ENCODE data around the gene LRRC47. TPM values are rescaled to one million over a fixed set of nuclear protein-coding genes. Genes with fewer than 3 reads are reported as not detected.
A peak's percentile ranks its signal among the peaks of the same experiment; 100 is the strongest.

Gene LRRC47
- total RNA-seq, 2 donors from 2014 or later, result 31.9 to 42.7 TPM

GRCh38 chr1:3775490-3776230 is 20.6 kb downstream of the LRRC47 start:
- TF ChIP-seq CTCF (IDR thresholded peaks at IDR 0.05), result peak; percentile 30
- peak overlapping the region in 1 of 2 donors; percentile 7 for H3K9ac ChIP-seq (ENCODE audit: low read depth in 2 of 2, low read length in 2 of 2)
- no peak overlapping the region for H3K27ac ChIP-seq
- intact Hi-C loops (cut with DNase I), result no loop called here
- H3K4me1 ChIP-seq, result peaks cover 11% of the 10 kb centered on the region
- no peaks in the 10 kb centered on the region for H3K27me3 ChIP-seq
- peak; percentile 67 for DNase-seq
- no peaks in the 10 kb centered on the region for H3K9me3 ChIP-seq
- no peak overlapping the region for H3K4me3 ChIP-seq
- no peaks in the 10 kb centered on the region for H3K36me3 ChIP-seq

- Histone ChIP-seq H3K4me3 (no peak overlapping the region), H3K36me3 (no peaks in the 10 kb centered on the region), H3K9ac (ENCODE audit: low read depth in 2 of 2, low read length in 2 of 2) (peak overlapping the region in 1 of 2 donors; percentile 7), H3K27me3 (no peaks in the 10 kb centered on the region), H3K27ac (no peak overlapping the region), H3K9me3 (no peaks in the 10 kb centered on the region), H3K4me1 (peaks cover 11% of the 10 kb centered on the region)
- DNase-seq, result no peak
- no peak for TF ChIP-seq CTCF (IDR thresholded peaks at IDR 0.05)
- intact Hi-C loops (cut with DNase I), result no loop called here
These were observed 21.3 kb downstream of the LRRC47 start for GRCh38 chr1:3774946-3775489.

- H3K27me3 ChIP-seq, result no peaks in the 10 kb centered on the region
- intact Hi-C loops (cut with DNase I), result no loop called here
- no peak overlapping the region for H3K9ac ChIP-seq (ENCODE audit: low read depth in 2 of 2, low read length in 2 of 2)
- no peaks in the 10 kb centered on the region for H3K9me3 ChIP-seq
- H3K4me1 ChIP-seq, result peaks cover 11% of the 10 kb centered on the region
- no peak overlapping the region for H3K27ac ChIP-seq
- no peak for TF ChIP-seq CTCF (IDR thresholded peaks at IDR 0.05)
- H3K36me3 ChIP-seq, result no peaks in the 10 kb centered on the region
- no peak for DNase-seq
- H3K4me3 ChIP-seq, result no peak overlapping the region
These were observed 21.9 kb downstream of the LRRC47 start for GRCh38 chr1:3774276-3774945.

GRCh38 chr1:3773572-3774275 is 22.6 kb downstream of the LRRC47 start:
- no peak overlapping the region for H3K27ac ChIP-seq
- no peak for TF ChIP-seq CTCF (IDR thresholded peaks at IDR 0.05)
- H3K27me3 ChIP-seq, result no peaks in the 10 kb centered on the region
- H3K36me3 ChIP-seq, result no peaks in the 10 kb centered on the region
- no peaks in the 10 kb centered on the region for H3K9me3 ChIP-seq
- H3K4me1 ChIP-seq, result peaks cover 11% of the 10 kb centered on the region
- H3K9ac ChIP-seq (ENCODE audit: low read depth in 2 of 2, low read length in 2 of 2), result no peak overlapping the region
- DNase-seq, result no peak
- peak overlapping the region; percentile 56 for H3K4me3 ChIP-seq
- intact Hi-C loops (cut with DNase I), result no loop called here

Measured in colonic mucosa (tissue), 4 donors.